Stomach (tissue), 9 donors: ENCODE measurements around the gene ETV1. TPM values are rescaled to one million over a fixed set of nuclear protein-coding genes. Genes with fewer than 3 reads are reported as not detected.

ENCODE experiments used
- DNase-seq, 2 donors: peaks; one replicate each; pipeline versions ENCODE4 v3.0.0 to v3.0.0-alpha.2; 2013 to 2019
- H3K27ac ChIP-seq, 5 donors: fragments of 200-600 bp in 4 of 5; sonication (generic) in 4 of 5; one replicate each; pipeline ENCODE4 v1.5.1; 2013 to 2019; ENCODE audit warnings: mild to moderate bottlenecking in 1 of 5, moderate library complexity in 1 of 5
- H3K27me3 ChIP-seq, 3 donors: fragments of 200-600 bp; sonication (generic); one replicate each; pipeline ENCODE4 v1.5.1; 2017 to 2019; ENCODE audit warnings: mixed run types in 1 of 3
- H3K36me3 ChIP-seq, 4 donors: fragments of 200-600 bp; sonication (generic); 1 replicate in 3 of 4; 2 replicates in 1 of 4; pipeline ENCODE4 v1.5.1; 2016 to 2019
- H3K4me1 ChIP-seq, 4 donors: fragments of 200-600 bp; sonication (generic); one replicate each; pipeline ENCODE4 v1.5.1; 2016 to 2019
- H3K4me3 ChIP-seq, 4 donors: fragments of 200-600 bp; sonication (generic) in 3 of 4; one replicate each; pipeline ENCODE4 v1.5.1; 2016 to 2019; ENCODE audit warnings: mild to moderate bottlenecking in 1 of 4
- H3K9me3 ChIP-seq, 4 donors: fragments of 200-600 bp; sonication (generic); one replicate each; pipeline ENCODE4 v1.5.1; 2016 to 2019
- CTCF ChIP-seq, 7 experiments: fragments of 450-650 bp in 4 of 7; fragments of 200-600 bp in 3 of 7; sonication (generic) in 3 of 7; IDR thresholded peaks; one replicate each; pipeline ENCODE4 v1.5.1; 2016 to 2019; ENCODE audit warnings: antibody characterized with exemption in 7 of 7, control low read depth in 2 of 7, mild to moderate bottlenecking in 1 of 7
- EP300 ChIP-seq: sonication (generic); formaldehyde crosslinking; IDR thresholded peaks from one replicate; pipeline ENCODE4 v1.6.1; 2017; ENCODE audit warnings: antibody characterized with exemption
- POLR2A ChIP-seq, 4 donors: fragments of 450-650 bp; IDR thresholded peaks; one replicate each; pipeline ENCODE4 v1.6.1; 2016; ENCODE audit warnings: antibody characterized with exemption in 4 of 4, control low read depth in 2 of 4, mild to moderate bottlenecking in 1 of 4, moderate library complexity in 1 of 4
- POLR2AphosphoS5 ChIP-seq, 3 donors: sonication (generic); formaldehyde crosslinking; IDR thresholded peaks; one replicate each; pipeline ENCODE4 v1.6.1; 2016; ENCODE audit warnings: antibody characterized with exemption in 3 of 3
- WGBS, 5 donors: extraction: QIAGEN DNeasy Blood & Tissue Kit in 3 of 5; methylation state at CpG; one replicate each; pipeline versions ENCODE4 v1.1.5 to v1.1.7; 2013 to 2018; 5-methylcytosine and 5-hydroxymethylcytosine counted together
- intact Hi-C: fragments of 100-400 bp; cut with DNase I; formaldehyde crosslinking; loops from one replicate; pipeline ENCODE4 v1.15.1; 2023; ENCODE audit warnings: low total_unique reads
- polyA plus RNA-seq, 3 donors: library from polyadenylated mRNA; stranded (reverse); fragments of 200-250 nt; gene quantifications; one replicate each; pipeline ENCODE4 v1.2.3, GENCODE V29; 2013
- total RNA-seq, 5 donors: library from RNA; depleted of rRNA; stranded (reverse); fragments of >200 nt; gene quantifications; one replicate each; pipeline versions ENCODE4 v1.1.0 to v1.2.3, GENCODE V29; 2014 to 2016
- donor health status: healthy with polysubstance abuse.
- donor health status: Bipolar disorder and iron deficiency.
- donor health status: healthy.

ETV1 gene
- total and polyA plus RNA-seq, 8 donors: 0.29 to 17.6 (median 1.3) TPM

DNA sequence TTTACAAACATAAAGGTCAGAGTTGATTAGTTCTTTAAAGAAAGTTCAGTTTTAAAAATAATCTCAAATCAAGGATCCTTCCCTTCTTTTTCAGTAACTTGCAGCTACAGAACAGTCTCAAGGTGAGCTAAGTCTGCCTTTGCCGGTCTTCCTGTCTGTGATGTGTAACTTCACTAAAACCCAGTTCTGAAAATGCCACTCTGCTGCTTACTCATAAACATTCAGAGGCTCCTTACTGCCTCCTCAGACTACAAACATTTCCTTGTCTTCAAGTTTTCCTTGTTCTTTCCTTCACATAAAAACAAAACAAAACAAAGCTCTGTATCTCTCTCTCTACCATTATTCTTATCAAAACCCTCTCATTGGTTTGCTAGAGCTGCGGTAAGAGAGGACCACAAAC lies 128.7 kb downstream of the ETV1 start:
- Histone ChIP-seq H3K9me3 (no peaks in the 10 kb centered on the region), H3K27ac (no peak overlapping the region), H3K4me3 (no peak overlapping the region), H3K4me1 (no peaks in the 10 kb centered on the region), H3K27me3 (no peaks in the 10 kb centered on the region), H3K36me3 (no peaks in the 10 kb centered on the region)
- no peak for TF ChIP-seq POLR2A (IDR thresholded peaks at IDR 0.05)
- no peak for TF ChIP-seq POLR2AphosphoS5 (IDR thresholded peaks at IDR 0.05)
- no peak for TF ChIP-seq EP300
- TF ChIP-seq CTCF (IDR thresholded peaks at IDR 0.05): no peak
- DNase-seq: no peak
- 67 to 82% (median 77%) methylated on average over 2 of the region's 2 CpGs for WGBS, 5 donors
- intact Hi-C loops: no loop called here

- H3K27me3 ChIP-seq: no peaks in the 10 kb centered on the region
- 35 to 67% (median 39%) methylated on average over 1 of the region's 1 CpG for WGBS, 5 donors
- TF ChIP-seq EP300 (no peak), CTCF (IDR thresholded peaks at IDR 0.05) (no peak), POLR2AphosphoS5 (IDR thresholded peaks at IDR 0.05) (no peak), POLR2A (IDR thresholded peaks at IDR 0.05) (no peak)
- peaks cover 0 to 4% (median 0%) of the 10 kb centered on the region in 4 donors for H3K4me1 ChIP-seq
- no peaks in the 10 kb centered on the region for H3K9me3 ChIP-seq
- no peak for DNase-seq
- H3K27ac ChIP-seq: no peak overlapping the region
- no peaks in the 10 kb centered on the region for H3K36me3 ChIP-seq
- no peak overlapping the region for H3K4me3 ChIP-seq
- intact Hi-C loops: no loop called here
Measured at GRCh38 chr7:13856012-13856411, 133.5 kb downstream of the ETV1 start.

- Histone ChIP-seq H3K9me3 (no peaks in the 10 kb centered on the region), H3K27ac (no peak overlapping the region), H3K4me1 (peaks cover 0 to 10% (median 0%) of the 10 kb centered on the region in 4 donors), H3K36me3 (no peaks in the 10 kb centered on the region), H3K27me3 (no peaks in the 10 kb centered on the region), H3K4me3 (no peak overlapping the region)
- TF ChIP-seq EP300 (no peak), CTCF (IDR thresholded peaks at IDR 0.05) (no peak), POLR2A (IDR thresholded peaks at IDR 0.05) (no peak)
- WGBS, 5 donors: 86 to 93% (median 89%) methylated on average over 8 of the region's 8 CpGs
- intact Hi-C loops: no loop called here
- no peak for DNase-seq
Measured at GRCh38 chr7:13852281-13852968, 137.0 kb downstream of the ETV1 start.

GRCh38 chr7:13851736-13852135 lies 137.7 kb downstream of the ETV1 start:
- DNase-seq: peak in 1 of 2 donors; percentile 29
- Histone ChIP-seq H3K9me3 (no peaks in the 10 kb centered on the region), H3K4me3 (no peak overlapping the region), H3K36me3 (no peaks in the 10 kb centered on the region), H3K27ac (no peak overlapping the region), H3K4me1 (peaks cover 0 to 10% (median 0%) of the 10 kb centered on the region in 4 donors), H3K27me3 (no peaks in the 10 kb centered on the region)
- WGBS, 5 donors: 61 to 80% (median 74%) methylated on average over 4 of the region's 4 CpGs
- TF ChIP-seq EP300 (no peak), POLR2AphosphoS5 (IDR thresholded peaks at IDR 0.05) (no peak), CTCF (IDR thresholded peaks at IDR 0.05) (no peak), POLR2A (IDR thresholded peaks at IDR 0.05) (no peak)
- intact Hi-C loops: no loop called here
